Loucy (cell line): ENCODE results near the gene STRBP.

Experiments
- H2AFZ ChIP-seq: fragments of 200-600 bp; sonication (generic); 2 replicates; pipeline ENCODE4 v1.6.0; 2016; ENCODE audit warnings: antibody characterized with exemption, mild to moderate bottlenecking, low read length, moderate library complexity
- H3F3A ChIP-seq: fragments of 200-600 bp; 2 replicates; pipeline ENCODE4 v1.6.0; 2016; ENCODE audit warnings: antibody characterized with exemption, low read depth, mild to moderate bottlenecking
- H3K27me3 ChIP-seq: fragments of 200-600 bp; sonication (generic); 2 replicates; pipeline ENCODE4 v1.6.1; 2014; ENCODE audit warnings: low read length, mild to moderate bottlenecking; ENCODE audit not compliant: insufficient read depth, poor library complexity, severe bottlenecking
- H3K36me3 ChIP-seq: fragments of 200-600 bp; sonication (generic); 2 replicates; pipeline ENCODE4 v1.6.1; 2016; ENCODE audit warnings: low read length; ENCODE audit not compliant: insufficient read depth
- H3K4me1 ChIP-seq: fragments of 200-600 bp; sonication (generic); 2 replicates; pipeline ENCODE4 v1.5.1; 2014; ENCODE audit warnings: low read length, mild to moderate bottlenecking; ENCODE audit not compliant: insufficient read depth, poor library complexity, severe bottlenecking
- H3K4me2 ChIP-seq: fragments of 200-600 bp; sonication (generic); 2 replicates; pipeline ENCODE4 v1.6.0; 2014; ENCODE audit warnings: antibody characterized with exemption, low read length, low read depth, mild to moderate bottlenecking; ENCODE audit not compliant: poor library complexity, severe bottlenecking
- H3K4me3 ChIP-seq: fragments of 200-600 bp; sonication (generic); 2 replicates; pipeline ENCODE4 v1.5.1; 2014; ENCODE audit warnings: low read length, mild to moderate bottlenecking, mixed read lengths; ENCODE audit not compliant: poor library complexity, severe bottlenecking
- H3K79me2 ChIP-seq: fragments of 200-600 bp; sonication (generic); 2 replicates; pipeline ENCODE4 v1.6.1; 2014; ENCODE audit warnings: low read length; ENCODE audit not compliant: insufficient read depth
- H3K9ac ChIP-seq: fragments of 200-600 bp; sonication (generic); 2 replicates; pipeline ENCODE4 v1.6.0; 2014; ENCODE audit warnings: mild to moderate bottlenecking, low read depth, low read length, moderate library complexity; ENCODE audit not compliant: poor library complexity, severe bottlenecking
- H3K9me2 ChIP-seq: fragments of 200-600 bp; sonication (generic); replicated peaks from 2 replicates; pipeline ENCODE4 v1.6.1; 2016; ENCODE audit warnings: low read depth, low read length, mixed read lengths
- H3K9me3 ChIP-seq: fragments of 200-600 bp; sonication (generic); 2 replicates; pipeline ENCODE4 v1.6.1; 2014; ENCODE audit warnings: mild to moderate bottlenecking, antibody characterized with exemption, low read length, low read depth; ENCODE audit not compliant: insufficient read depth
- H4K20me1 ChIP-seq: fragments of 200-600 bp; sonication (generic); 2 replicates; pipeline ENCODE4 v1.6.0; 2014; ENCODE audit warnings: antibody characterized with exemption, low read length, mild to moderate bottlenecking; ENCODE audit not compliant: insufficient read depth, poor library complexity, severe bottlenecking
- CTCF ChIP-seq: fragments of 200-600 bp; sonication (generic); conservative IDR thresholded peaks from 2 replicates; pipeline ENCODE4 v1.5.1; 2014; ENCODE audit warnings: mild to moderate bottlenecking, antibody characterized with exemption, low read length
- EZH2phosphoT487 ChIP-seq: fragments of 200-600 bp; IDR thresholded peaks from 2 replicates; pipeline ENCODE4 v1.6.1; 2018; ENCODE audit warnings: antibody characterized with exemption, mild to moderate bottlenecking, moderate library complexity, borderline replicate concordance

STRBP gene

GRCh38 chr9:123116036-123116435 is 152.3 kb downstream of the STRBP start:
- Histone ChIP-seq H3K4me2 (no peak overlapping the region), H3K79me2 (no peaks in the 10 kb centered on the region), H3K9me2 (no peaks in the 10 kb centered on the region), H3K27me3 (no peaks in the 10 kb centered on the region), H2AFZ (no peak overlapping the region), H3K4me3 (no peak overlapping the region), H3K9ac (no peak overlapping the region), H3K4me1 (no peaks in the 10 kb centered on the region), H4K20me1 (no peaks in the 10 kb centered on the region), H3F3A (no peaks in the 10 kb centered on the region), H3K36me3 (peaks cover 21% of the 10 kb centered on the region; the same call in 1 of the 2 replicates), H3K9me3 (no peaks in the 10 kb centered on the region)
- TF ChIP-seq EZH2phosphoT487 (no peak), CTCF (no peak)

- Histone ChIP-seq H3K79me2 (no peaks in the 10 kb centered on the region), H2AFZ (no peak overlapping the region), H3K9ac (no peak overlapping the region), H3F3A (no peaks in the 10 kb centered on the region), H3K4me3 (no peak overlapping the region), H3K4me2 (no peak overlapping the region), H3K9me2 (no peaks in the 10 kb centered on the region), H4K20me1 (no peaks in the 10 kb centered on the region), H3K4me1 (no peaks in the 10 kb centered on the region), H3K36me3 (peaks cover 19% of the 10 kb centered on the region; the same call in 1 of the 2 replicates), H3K27me3 (no peaks in the 10 kb centered on the region), H3K9me3 (no peaks in the 10 kb centered on the region)
- TF ChIP-seq EZH2phosphoT487 = no peak
- TF ChIP-seq CTCF = no peak
Observed at GRCh38 chr9:123115146-123115913, 153.1 kb downstream of the STRBP start.

DNA sequence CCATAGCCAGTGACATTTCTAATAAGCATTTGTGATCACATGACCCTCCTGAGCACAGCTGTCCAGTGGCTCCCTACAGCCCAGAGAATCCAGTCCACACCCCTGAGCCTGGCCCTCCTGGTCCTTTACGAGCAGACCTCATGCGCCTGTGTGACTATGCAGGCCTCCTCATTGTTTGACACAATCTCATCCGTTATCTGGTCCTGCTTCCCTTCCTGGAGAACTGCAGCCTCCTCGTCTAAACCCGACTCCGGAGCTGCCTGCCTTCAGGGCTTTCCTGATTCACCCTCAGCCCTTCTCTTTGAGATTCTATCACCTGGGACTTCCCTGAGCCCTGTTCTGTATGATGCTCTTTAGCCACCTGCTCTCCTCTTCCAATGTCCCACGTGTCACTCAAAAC is 155.2 kb downstream of the STRBP start:
- Histone ChIP-seq H2AFZ (no peak overlapping the region), H3K9me3 (no peaks in the 10 kb centered on the region), H4K20me1 (no peaks in the 10 kb centered on the region), H3K9me2 (no peaks in the 10 kb centered on the region), H3K9ac (no peak overlapping the region), H3K4me3 (no peak overlapping the region), H3K4me1 (no peaks in the 10 kb centered on the region), H3F3A (no peaks in the 10 kb centered on the region), H3K79me2 (no peaks in the 10 kb centered on the region), H3K36me3 (peaks cover 28% of the 10 kb centered on the region; the same call in 1 of the 2 replicates), H3K4me2 (no peak overlapping the region), H3K27me3 (no peaks in the 10 kb centered on the region)
- TF ChIP-seq EZH2phosphoT487 (no peak), CTCF (no peak)
